Astrocyte (in vitro differentiated cells and primary cell): ENCODE results near the gene MCAM. TPM values are rescaled to one million over a fixed set of nuclear protein-coding genes. Genes with fewer than 3 reads are reported as not detected.
A peak's percentile ranks its signal among the peaks of the same experiment; 100 is the strongest.

Source experiments
- DNase-seq: peaks from one replicate; pipeline ENCODE4 v3.0.0-alpha.2; 2010; ENCODE audit warnings: low read depth
- FAIRE-seq: peaks from 2 replicates; lab custom pipeline; 2011; peaks lifted over from hg19 to GRCh38; lab: Jason Lieb, UNC
- H2AFZ ChIP-seq: 2 replicates; pipeline ENCODE4 v1.6.0; 2012; ENCODE audit warnings: low read depth, low read length, inconsistent platforms
- H3K27ac ChIP-seq: 2 replicates; pipeline ENCODE4 v1.5.1; 2011; ENCODE audit warnings: low read depth, low read length, inconsistent platforms
- H3K27me3 ChIP-seq: 2 replicates; pipeline ENCODE4 v1.6.0; 2011; ENCODE audit warnings: low read length, inconsistent platforms; ENCODE audit not compliant: insufficient read depth
- H3K36me3 ChIP-seq: 2 replicates; pipeline ENCODE4 v1.5.1; 2011; ENCODE audit warnings: low read length, inconsistent platforms; ENCODE audit not compliant: insufficient read depth
- H3K4me1 ChIP-seq: 2 replicates; pipeline ENCODE4 v1.5.1; 2011; ENCODE audit warnings: low read length, inconsistent platforms; ENCODE audit not compliant: insufficient read depth
- H3K4me2 ChIP-seq: 2 replicates; pipeline ENCODE4 v1.6.0; 2012; ENCODE audit warnings: low read length, inconsistent platforms
- H3K4me3 ChIP-seq: 2 replicates; pipeline ENCODE4 v1.5.1; 2011; ENCODE audit warnings: low read depth, mild to moderate bottlenecking, low read length, inconsistent platforms; ENCODE audit not compliant: insufficient read depth
- H3K79me2 ChIP-seq: 2 replicates; pipeline ENCODE4 v1.6.0; 2012; ENCODE audit warnings: mild to moderate bottlenecking, low read length, inconsistent platforms; ENCODE audit not compliant: insufficient read depth
- H3K9ac ChIP-seq: 2 replicates; pipeline ENCODE4 v1.6.0; 2012; ENCODE audit warnings: mild to moderate bottlenecking, low read length, inconsistent platforms
- H3K9me3 ChIP-seq: 2 replicates; pipeline ENCODE4 v1.5.1; 2012; ENCODE audit warnings: low read depth, mild to moderate bottlenecking, low read length, inconsistent platforms; ENCODE audit not compliant: insufficient read depth
- H4K20me1 ChIP-seq: 2 replicates; pipeline ENCODE4 v1.6.0; 2012; ENCODE audit warnings: low read length, inconsistent platforms; ENCODE audit not compliant: insufficient read depth
- H3K27ac Mint-ChIP-seq: one replicate; pipeline ENCODE4 v1.8.0; 2021; ENCODE audit warnings: mild to moderate bottlenecking, mixed read lengths; ENCODE audit not compliant: unreplicated experiment
- H3K27me3 Mint-ChIP-seq: one replicate; pipeline ENCODE4 v1.8.0; 2021; ENCODE audit warnings: low read depth, mixed read lengths; ENCODE audit not compliant: unreplicated experiment
- H3K36me3 Mint-ChIP-seq: one replicate; pipeline ENCODE4 v1.8.0; 2021; ENCODE audit warnings: low read depth, mixed read lengths; ENCODE audit not compliant: unreplicated experiment
- H3K4me1 Mint-ChIP-seq: one replicate; pipeline ENCODE4 v1.8.0; 2021; ENCODE audit warnings: low read depth, mixed read lengths; ENCODE audit not compliant: unreplicated experiment
- H3K4me3 Mint-ChIP-seq: one replicate; pipeline ENCODE4 v1.8.0; 2021; ENCODE audit warnings: mild to moderate bottlenecking, moderate library complexity, mixed read lengths; ENCODE audit not compliant: unreplicated experiment
- H3K9me3 Mint-ChIP-seq: one replicate; pipeline ENCODE4 v1.8.0; 2021; ENCODE audit warnings: mild to moderate bottlenecking, mixed read lengths; ENCODE audit not compliant: unreplicated experiment
- CTCF ChIP-seq: IDR thresholded peaks from 2 replicates; pipeline ENCODE4 v1.5.1; 2011; ENCODE audit warnings: low read depth, mild to moderate bottlenecking, inconsistent platforms, low read length, moderate library complexity; ENCODE audit not compliant: insufficient read depth
- EZH2 ChIP-seq: IDR thresholded peaks from 2 replicates; pipeline ENCODE4 v1.6.1; 2012; ENCODE audit warnings: mild to moderate bottlenecking, low read length, inconsistent platforms; ENCODE audit not compliant: insufficient read depth
- total RNA-seq: library from RNA; stranded (reverse); gene quantifications from 2 replicates; pipeline ENCODE4 v1.2.1, GENCODE V29; 2021

The MCAM gene
- total RNA-seq, 1 donor from 2014 or later: 213 TPM

- Mint-ChIP-seq H3K4me3 (peak overlapping the region; percentile 82), H3K9me3 (no peaks in the 10 kb centered on the region), H3K27me3 (no peaks in the 10 kb centered on the region), H3K27ac (no peak overlapping the region), H3K4me1 (peaks cover 14% of the 10 kb centered on the region), H3K36me3 (peaks cover 10% of the 10 kb centered on the region)
- Histone ChIP-seq H3K9me3 (no peaks in the 10 kb centered on the region), H3K4me2 (peak overlapping the region; percentile 92), H3K9ac (peak overlapping the region; percentile 74), H3K4me3 (peak overlapping the region; percentile 61), H3K27ac (peak overlapping the region; percentile 31), H3K27me3 (no peaks in the 10 kb centered on the region), H3K36me3 (peaks cover 6% of the 10 kb centered on the region), H3K79me2 (peaks cover 27% of the 10 kb centered on the region), H3K4me1 (peaks cover 51% of the 10 kb centered on the region), H2AFZ (peak overlapping the region; percentile 73), H4K20me1 (peaks cover 30% of the 10 kb centered on the region)
- DNase-seq (no peak), FAIRE-seq (no peak)
- TF ChIP-seq EZH2 (no peak), CTCF (no peak)
These were observed 758 bp downstream of the MCAM start for GRCh38 chr11:119316016-119316728.

GRCh38 chr11:119315131-119316015, 1.6 kb downstream of the MCAM start:
- Histone ChIP-seq H3K4me2 (peak overlapping the region; percentile 92), H3K9me3 (no peaks in the 10 kb centered on the region), H3K9ac (peak overlapping the region; percentile 74), H3K27me3 (no peaks in the 10 kb centered on the region), H3K4me3 (peak overlapping the region; percentile 61), H2AFZ (peak overlapping the region; percentile 45), H3K27ac (no peak overlapping the region), H3K4me1 (peaks cover 43% of the 10 kb centered on the region), H3K79me2 (peaks cover 27% of the 10 kb centered on the region), H3K36me3 (peaks cover 6% of the 10 kb centered on the region), H4K20me1 (peaks cover 30% of the 10 kb centered on the region)
- Mint-ChIP-seq H3K36me3 (peaks cover 10% of the 10 kb centered on the region), H3K27me3 (no peaks in the 10 kb centered on the region), H3K27ac (peak overlapping the region; percentile 34), H3K4me1 (peaks cover 14% of the 10 kb centered on the region), H3K4me3 (peak overlapping the region; percentile 82), H3K9me3 (no peaks in the 10 kb centered on the region)
- DNase-seq: no peak
- FAIRE-seq: no peak
- TF ChIP-seq EZH2 (no peak), CTCF (no peak)
